IMR-90 (cell line): Measurements from ENCODE around the gene SERPIND1. TPM values are rescaled to one million over a fixed set of nuclear protein-coding genes. Genes with fewer than 3 reads are reported as not detected.

Source experiments
- ATAC-seq: fragments of 200-7000 bp; cut with Tn5 transposase; 2 replicates; pipeline ENCODE4 v1.9.1; 2020; ENCODE audit warnings: low read depth, mild to moderate bottlenecking, moderate library complexity
- BruUV-seq: library from RNA; stranded (reverse); fragments of 400-500 nt; replicated peaks from 2 replicates; lab custom pipeline; 2021; lab: Mats Ljungman, UMichigan
- CTCF ChIA-PET: fragments of 300-600 bp; formaldehyde crosslinking; extraction: SDS; loops from one replicate; lab custom pipeline; 2021; ENCODE audit warnings: antibody characterized with exemption; lab: Yijun Ruan, JAX
- POLR2A ChIA-PET: fragments of 300-600 bp; sonication (Branson Sonifier 250); formaldehyde crosslinking; loops from one replicate; lab custom pipeline; 2022; ENCODE audit warnings: antibody characterized with exemption; ENCODE audit not compliant: unreplicated experiment; lab: Charles Lee
- DNase-seq: peaks from one replicate; pipeline ENCODE4 v3.0.0; 2013
- H2AFZ ChIP-seq: replicated peaks from 2 replicates; pipeline ENCODE3; 2013; ENCODE audit warnings: low read length, mild to moderate bottlenecking; ENCODE audit not compliant: poor library complexity
- H2AK5ac ChIP-seq: 2 replicates; pipeline ENCODE4 v1.6.1; 2013; ENCODE audit warnings: low read depth, low read length, inconsistent platforms
- H2AK9ac ChIP-seq: replicated peaks from 2 replicates; pipeline ENCODE3; 2013; ENCODE audit warnings: mild to moderate bottlenecking, low read depth, low read length, moderate library complexity; ENCODE audit not compliant: poor library complexity
- H2BK120ac ChIP-seq: 2 replicates; pipeline ENCODE4 v1.6.1; 2013; ENCODE audit warnings: low read depth, low read length, inconsistent platforms
- H2BK15ac ChIP-seq: 3 replicates; pipeline ENCODE4 v1.6.1; 2013; ENCODE audit warnings: low read depth, low read length, inconsistent platforms
- H2BK20ac ChIP-seq: 2 replicates; pipeline ENCODE4 v1.6.1; 2013; ENCODE audit warnings: low read depth, mild to moderate bottlenecking, inconsistent platforms, low read length, moderate library complexity
- H2BK5ac ChIP-seq: 2 replicates; pipeline ENCODE4 v1.6.1; 2013; ENCODE audit warnings: mild to moderate bottlenecking, low read depth, low read length, inconsistent platforms; ENCODE audit not compliant: poor library complexity, severe bottlenecking
- H3K14ac ChIP-seq: replicated peaks from 2 replicates; pipeline ENCODE4 v1.6.1; 2013; ENCODE audit warnings: low read depth, low read length, inconsistent platforms
- H3K18ac ChIP-seq: 2 replicates; pipeline ENCODE4 v1.6.1; 2013; ENCODE audit warnings: low read depth, low read length, control low read depth
- H3K23ac ChIP-seq: 2 replicates; pipeline ENCODE4 v1.6.1; 2013; ENCODE audit warnings: low read depth, low read length, inconsistent platforms
- H3K27ac ChIP-seq: 2 replicates; pipeline ENCODE4 v1.5.1; 2013; ENCODE audit warnings: mild to moderate bottlenecking, control low read depth, low read length; ENCODE audit not compliant: insufficient read depth
- H3K27me3 ChIP-seq: 2 replicates; pipeline ENCODE4 v1.6.1; 2013; ENCODE audit warnings: low read length; ENCODE audit not compliant: control insufficient read depth, insufficient read depth
- H3K36me3 ChIP-seq: 2 replicates; pipeline ENCODE4 v1.6.1; 2013; ENCODE audit warnings: low read length, mixed read lengths; ENCODE audit not compliant: control insufficient read depth, insufficient read depth
- H3K4ac ChIP-seq: 2 replicates; pipeline ENCODE4 v1.6.1; 2013; ENCODE audit warnings: low read depth, low read length, inconsistent platforms
- H3K4me1 ChIP-seq: 2 replicates; pipeline ENCODE4 v1.6.1; 2013; ENCODE audit warnings: low read length, mixed read lengths; ENCODE audit not compliant: control insufficient read depth, insufficient read depth
- H3K4me2 ChIP-seq: 2 replicates; pipeline ENCODE4 v1.6.1; 2013; ENCODE audit warnings: low read depth, mild to moderate bottlenecking, control low read depth, low read length, moderate library complexity
- H3K4me3 ChIP-seq: 2 replicates; pipeline ENCODE4 v1.5.1; 2013; ENCODE audit warnings: low read depth, mild to moderate bottlenecking, control low read depth, low read length, moderate library complexity; ENCODE audit not compliant: insufficient read depth
- H3K56ac ChIP-seq: 2 replicates; pipeline ENCODE4 v1.6.1; 2013; ENCODE audit warnings: low read length, inconsistent platforms; ENCODE audit not compliant: insufficient read depth; ENCODE audit errors: extremely low read depth
- H3K79me1 ChIP-seq, 2 experiments: 2 replicates each; pipeline ENCODE4 v1.6.1; 2013; ENCODE audit warnings: low read length in 2 of 2, inconsistent platforms in 1 of 2, low read depth in 1 of 2
- H3K9ac ChIP-seq: 2 replicates; pipeline ENCODE4 v1.6.1; 2013; ENCODE audit warnings: low read depth, low read length, control low read depth
- H3K9me1 ChIP-seq: 2 replicates; pipeline ENCODE4 v1.6.1; 2013; ENCODE audit warnings: low read length, inconsistent platforms; ENCODE audit not compliant: insufficient read depth
- H3K9me3 ChIP-seq: 2 replicates; pipeline ENCODE4 v1.6.1; 2013; ENCODE audit warnings: low read length; ENCODE audit not compliant: control insufficient read depth, insufficient read depth
- H4K20me1 ChIP-seq: 2 replicates; pipeline ENCODE4 v1.6.1; 2013; ENCODE audit warnings: low read length, inconsistent platforms; ENCODE audit not compliant: insufficient read depth
- H4K5ac ChIP-seq: 2 replicates; pipeline ENCODE4 v1.6.1; 2013; ENCODE audit warnings: mild to moderate bottlenecking, low read depth, low read length, control low read depth
- H4K8ac ChIP-seq, 2 experiments: 2 replicates each; pipeline ENCODE4 v1.6.1; 2013; ENCODE audit warnings: low read depth in 2 of 2, low read length in 2 of 2, control low read depth in 1 of 2, inconsistent platforms in 1 of 2
- H4K91ac ChIP-seq: 2 replicates; pipeline ENCODE4 v1.6.1; 2013; ENCODE audit warnings: low read depth, low read length, inconsistent platforms; ENCODE audit not compliant: insufficient read depth
- BHLHE40 ChIP-seq: fragments of 150-350 bp; IDR thresholded peaks from 2 replicates; pipeline ENCODE4 v1.6.1; 2016; ENCODE audit warnings: mild to moderate bottlenecking, low read depth, low read length
- CHD1 ChIP-seq: IDR thresholded peaks from 2 replicates; pipeline ENCODE4 v1.6.1; 2012; ENCODE audit warnings: low read depth, low read length, improper control_type of control experiment
- MAZ ChIP-seq: IDR thresholded peaks from 2 replicates; pipeline ENCODE4 v1.6.1; 2012; ENCODE audit warnings: low read depth, mild to moderate bottlenecking, low read length, improper control_type of control experiment, moderate library complexity, borderline replicate concordance
- MXI1 ChIP-seq: IDR thresholded peaks from 2 replicates; pipeline ENCODE4 v1.6.1; 2012; ENCODE audit warnings: low read depth, mild to moderate bottlenecking, low read length, moderate library complexity, borderline replicate concordance
- RFX5 ChIP-seq: IDR thresholded peaks from 2 replicates; pipeline ENCODE4 v1.8.0; 2012; ENCODE audit warnings: low read depth, mild to moderate bottlenecking, low read length, moderate library complexity
- SMC3 ChIP-seq: fragments of 150-350 bp; IDR thresholded peaks from 2 replicates; pipeline ENCODE4 v1.6.1; 2016; ENCODE audit warnings: low read depth, mild to moderate bottlenecking, antibody characterized with exemption, low read length, moderate library complexity
- WGBS, 2 experiments: methylation state at CpG; one replicate each; pipeline versions ENCODE4 v1.1.5 to v1.1.7; 2013; ENCODE audit warnings: missing lambda C conversion rate in 2 of 2; ENCODE audit not compliant: insufficient read length in 1 of 2; ENCODE audit errors: extremely low coverage in 2 of 2; 5-methylcytosine and 5-hydroxymethylcytosine counted together
- dilution Hi-C: fragments of 300-500 bp; cut with HindIII; formaldehyde crosslinking; loops from one replicate; pipeline ENCODE4 v1.14.3; 2018; ENCODE audit warnings: low sequenced_read_pairs; ENCODE audit not compliant: unreplicated experiment
- in situ Hi-C: fragments of 300-500 bp; cut with MboI; formaldehyde crosslinking; loops from 3 replicates; pipeline ENCODE4 v1.14.3; 2019; ENCODE audit warnings: low sequenced_read_pairs, inconsistent platforms, mixed read lengths
- intact Hi-C: fragments of 100-400 bp; cut with micrococcal nuclease; formaldehyde crosslinking; loops from 2 replicates; pipeline ENCODE4 v1.10.0; 2022
- polyA plus RNA-seq, 3 experiments: library from polyadenylated mRNA; depleted of rRNA; stranded (reverse); fragments of >200 nt; gene quantifications; 2 replicates each; pipeline ENCODE4 v1.2.3, GENCODE V29; 2012; ENCODE audit warnings: low replicate concordance in 1 of 3
- total RNA-seq: library from RNA; depleted of rRNA; stranded (reverse); fragments of >200 nt; gene quantifications from 2 replicates; pipeline ENCODE4 v1.2.3, GENCODE V29; 2012
- TF ChIP-seq, protein P1 (sequence below): fragments of 150-350 bp; IDR thresholded peaks from 2 replicates; pipeline ENCODE4 v1.6.1; 2017; ENCODE audit warnings: mild to moderate bottlenecking, antibody characterized with exemption, low read length, low read depth

Gene SERPIND1
- total and polyA plus RNA-seq, 2 of the 4 experiments (the other 2 are of a cell fraction) = 0.12 TPM; not detected in 1

DNA sequence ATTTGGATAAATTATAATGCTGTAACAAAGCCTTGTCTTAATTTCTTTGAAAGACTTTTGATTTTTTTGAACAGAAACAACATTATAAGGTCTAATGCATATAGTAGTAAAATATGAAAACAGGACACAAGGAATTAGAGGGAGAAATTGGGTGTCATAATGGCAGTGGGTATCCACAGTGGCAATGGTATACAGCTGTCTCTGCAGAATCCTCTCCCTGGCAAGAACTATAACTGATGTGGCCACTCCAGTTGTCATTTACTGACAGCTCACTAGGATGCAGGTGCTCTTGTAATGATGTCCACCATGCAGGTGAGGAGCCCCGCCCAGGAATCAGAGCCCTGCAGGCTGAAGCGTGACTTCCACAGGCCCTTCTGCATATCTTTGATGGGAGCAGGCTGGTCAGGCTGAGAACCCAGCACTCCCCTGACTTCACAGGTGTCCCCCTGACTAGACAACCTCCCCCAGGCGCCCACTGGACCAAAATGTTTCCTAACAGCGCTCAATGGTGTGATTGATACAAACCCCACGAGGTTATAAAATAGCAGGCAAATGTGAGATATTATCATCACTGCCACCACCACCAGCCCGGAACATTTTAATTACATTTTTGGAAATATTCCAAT is 32.8 kb upstream of the SERPIND1 start:
- Histone ChIP-seq H3K4me1 (no peaks in the 10 kb centered on the region), H3K4me3 (no peak overlapping the region), H3K27me3 (no peaks in the 10 kb centered on the region), H4K91ac (no peak overlapping the region), H4K20me1 (peaks cover 3% of the 10 kb centered on the region; the same call in 1 of the 2 replicates), H3K9me3 (no peaks in the 10 kb centered on the region), H2AFZ (no peak overlapping the region), H2BK20ac (no peak overlapping the region), H4K8ac (no peak overlapping the region), H2AK9ac (no peak overlapping the region), H3K4ac (no peak overlapping the region), H2AK5ac (no peak overlapping the region), H3K4me2 (no peak overlapping the region), H3K9ac (no peak overlapping the region), H2BK120ac (no peak overlapping the region), H3K56ac (no peak overlapping the region), H3K36me3 (peaks cover 39% of the 10 kb centered on the region), H4K5ac (no peak overlapping the region), H2BK5ac (no peak overlapping the region), H3K23ac (no peak overlapping the region), H2BK15ac (no peak overlapping the region), H3K14ac (no peak overlapping the region), H3K9me1 (no peaks in the 10 kb centered on the region), H3K79me1 (no peaks in the 10 kb centered on the region), H3K27ac (no peak overlapping the region), H3K18ac (no peak overlapping the region)
- dilution Hi-C loops = no loop called here
- no peak for ATAC-seq
- ChIA-PET POLR2A (no interaction called here), CTCF (interaction anchor here (1.2 to 1.4 kb wide), 2 partner anchors 10 to 43 kb away, joined by 4 to 8 read pairs; no protein-coding TSS in a partner anchor)
- no CpG with 5 or more reads among the region's 6 CpGs for WGBS, 2 experiments
- no peak for DNase-seq
- BruUV-seq = no TSS peak
- in situ Hi-C loops = no loop called here
- TF ChIP-seq BHLHE40 (no peak), RFX5 (no peak), MAZ (no peak), SMC3 (no peak), CHD1 (no peak), MXI1 (no peak)
- TF ChIP-seq, protein P1, sequence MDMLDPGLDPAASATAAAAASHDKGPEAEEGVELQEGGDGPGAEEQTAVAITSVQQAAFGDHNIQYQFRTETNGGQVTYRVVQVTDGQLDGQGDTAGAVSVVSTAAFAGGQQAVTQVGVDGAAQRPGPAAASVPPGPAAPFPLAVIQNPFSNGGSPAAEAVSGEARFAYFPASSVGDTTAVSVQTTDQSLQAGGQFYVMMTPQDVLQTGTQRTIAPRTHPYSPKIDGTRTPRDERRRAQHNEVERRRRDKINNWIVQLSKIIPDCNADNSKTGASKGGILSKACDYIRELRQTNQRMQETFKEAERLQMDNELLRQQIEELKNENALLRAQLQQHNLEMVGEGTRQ = no peak
- intact Hi-C loops = no loop called here
